Fibroblast of lung (primary cell): ENCODE results near the gene SHROOM3. TPM values are rescaled to one million over a fixed set of nuclear protein-coding genes. Genes with fewer than 3 reads are reported as not detected.
"Not testable (repeated sequence)": the region's sequence is repeated elsewhere in the genome, so short reads cannot be mapped to it uniquely, and the experiment has no call there.

Experiments
- DNase-seq, 2 donors: peaks; one replicate each; pipeline versions ENCODE4 v3.0.0 to v3.0.0-alpha.2; 2010; ENCODE audit warnings: low read depth in 2 of 2
- H2AFZ ChIP-seq: 2 replicates; pipeline ENCODE4 v1.5.1; 2012; ENCODE audit warnings: low read length, control low read depth, inconsistent platforms
- H3K27ac ChIP-seq: 2 replicates; pipeline ENCODE4 v1.5.1; 2011; ENCODE audit warnings: low read length, control low read depth; ENCODE audit not compliant: insufficient read depth
- H3K27me3 ChIP-seq: 2 replicates; pipeline ENCODE4 v1.5.1; 2011; ENCODE audit warnings: mild to moderate bottlenecking, low read length; ENCODE audit not compliant: control insufficient read depth, insufficient read depth
- H3K36me3 ChIP-seq: 2 replicates; pipeline ENCODE4 v1.5.1; 2011; ENCODE audit warnings: low read length; ENCODE audit not compliant: control insufficient read depth, insufficient read depth
- H3K4me1 ChIP-seq: 2 replicates; pipeline ENCODE4 v1.5.1; 2011; ENCODE audit warnings: low read length; ENCODE audit not compliant: control insufficient read depth, insufficient read depth; ENCODE audit errors: extremely low read depth
- H3K4me2 ChIP-seq: 2 replicates; pipeline ENCODE4 v1.5.1; 2011; ENCODE audit warnings: low read length, control low read depth; ENCODE audit not compliant: insufficient read depth; ENCODE audit errors: extremely low read depth
- H3K4me3 ChIP-seq, 4 experiments: fragments of 200-600 bp in 1 of 4; sonication (generic) in 1 of 4; replicated peaks in 1 of 4; 2 replicates each; pipeline ENCODE4 v1.5.1; 2011 to 2016; ENCODE audit warnings: low read length in 4 of 4, low read depth in 3 of 4, mild to moderate bottlenecking in 3 of 4, control low read depth in 2 of 4, inconsistent platforms in 1 of 4, mixed read lengths in 1 of 4; ENCODE audit not compliant: insufficient read depth in 1 of 4; ENCODE audit errors: control extremely low read depth in 1 of 4
- H3K79me2 ChIP-seq: 2 replicates; pipeline ENCODE4 v1.5.1; 2012; ENCODE audit warnings: mild to moderate bottlenecking, low read length, inconsistent platforms; ENCODE audit not compliant: control insufficient read depth, insufficient read depth
- H3K9ac ChIP-seq: 2 replicates; pipeline ENCODE4 v1.5.1; 2011; ENCODE audit warnings: mild to moderate bottlenecking, low read length, control low read depth; ENCODE audit not compliant: insufficient read depth
- H3K9me3 ChIP-seq: 2 replicates; pipeline ENCODE4 v1.5.1; 2012; ENCODE audit warnings: low read depth, low read length; ENCODE audit not compliant: control insufficient read depth, insufficient read depth
- H4K20me1 ChIP-seq: 2 replicates; pipeline ENCODE4 v1.5.1; 2011; ENCODE audit warnings: low read length; ENCODE audit not compliant: control insufficient read depth, insufficient read depth; ENCODE audit errors: extremely low read depth
- EZH2 ChIP-seq: IDR thresholded peaks from 2 replicates; pipeline ENCODE4 v1.5.1; 2012; ENCODE audit warnings: low read length, control low read depth, mild to moderate bottlenecking; ENCODE audit errors: missing control alignments
- polyA plus RNA-seq, 2 donors: library from polyadenylated mRNA; depleted of rRNA in 1 of 2; stranded (reverse) in 1 of 2; unstranded in 1 of 2; fragments of >200 nt; gene quantifications; 2 replicates each; pipeline ENCODE4 v1.2.1, GENCODE V29; 2011 to 2012; ENCODE audit warnings: missing spikeins in 1 of 2
- total RNA-seq: library from RNA; depleted of rRNA; stranded (reverse); fragments of >200 nt; gene quantifications from 2 replicates; pipeline ENCODE4 v1.2.1, GENCODE V29; 2014
- TF ChIP-seq, protein P1 (sequence below), 2 donors: IDR thresholded peaks in 1 of 2; conservative IDR thresholded peaks in 1 of 2; 1 replicate in 1 of 2; 2 replicates in 1 of 2; pipeline ENCODE4 v1.5.1; 2011 to 2012; ENCODE audit warnings: low read length in 2 of 2, control low read depth in 1 of 2, inconsistent platforms in 1 of 2, low read depth in 1 of 2, mild to moderate bottlenecking in 1 of 2

Gene SHROOM3
- total and polyA plus RNA-seq, 2 donors (not counting 1 experiment from before 2014, with no cell fraction given) = 9.9 to 23.9 TPM

DNA sequence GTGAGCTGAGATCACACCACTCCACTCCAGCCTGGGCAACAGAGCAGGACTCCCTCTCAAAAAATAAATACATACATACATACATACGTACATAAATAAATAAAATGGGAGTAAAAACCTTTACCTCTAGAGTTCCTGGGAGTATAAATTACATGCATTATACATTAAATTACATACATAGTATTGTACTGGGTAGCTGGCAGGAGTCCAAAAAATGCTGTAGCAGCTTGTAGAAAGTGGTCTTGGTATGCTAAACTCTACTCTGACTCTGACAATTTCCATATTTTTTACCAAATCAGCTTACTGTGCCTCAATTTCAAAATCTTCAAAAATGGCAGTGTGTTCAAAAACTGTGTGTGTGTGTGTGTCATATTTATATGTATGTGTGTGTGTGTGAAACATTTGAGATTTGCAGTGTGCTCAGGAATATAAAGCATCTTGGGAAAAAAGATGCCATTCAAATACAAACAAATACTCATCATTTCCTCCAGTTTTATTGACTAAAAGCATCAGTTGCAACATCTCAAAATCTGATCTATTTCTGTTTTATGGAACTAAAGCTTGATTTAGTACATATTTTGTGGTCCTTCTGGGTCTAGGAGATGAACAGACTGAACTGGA, 171.7 kb downstream of the SHROOM3 start:
- no peaks in the 10 kb centered on the region for H3K27me3 ChIP-seq
- no peaks in the 10 kb centered on the region for H3K9me3 ChIP-seq
- H3K27ac ChIP-seq = no peak overlapping the region
- H3K9ac ChIP-seq = no peak overlapping the region
- H3K36me3 ChIP-seq = no peaks in the 10 kb centered on the region
- no peak overlapping the region for H2AFZ ChIP-seq
- peaks cover 13% of the 10 kb centered on the region for H3K4me1 ChIP-seq
- H3K79me2 ChIP-seq = no peaks in the 10 kb centered on the region
- TF ChIP-seq EZH2 = no peak
- TF ChIP-seq, protein P1, sequence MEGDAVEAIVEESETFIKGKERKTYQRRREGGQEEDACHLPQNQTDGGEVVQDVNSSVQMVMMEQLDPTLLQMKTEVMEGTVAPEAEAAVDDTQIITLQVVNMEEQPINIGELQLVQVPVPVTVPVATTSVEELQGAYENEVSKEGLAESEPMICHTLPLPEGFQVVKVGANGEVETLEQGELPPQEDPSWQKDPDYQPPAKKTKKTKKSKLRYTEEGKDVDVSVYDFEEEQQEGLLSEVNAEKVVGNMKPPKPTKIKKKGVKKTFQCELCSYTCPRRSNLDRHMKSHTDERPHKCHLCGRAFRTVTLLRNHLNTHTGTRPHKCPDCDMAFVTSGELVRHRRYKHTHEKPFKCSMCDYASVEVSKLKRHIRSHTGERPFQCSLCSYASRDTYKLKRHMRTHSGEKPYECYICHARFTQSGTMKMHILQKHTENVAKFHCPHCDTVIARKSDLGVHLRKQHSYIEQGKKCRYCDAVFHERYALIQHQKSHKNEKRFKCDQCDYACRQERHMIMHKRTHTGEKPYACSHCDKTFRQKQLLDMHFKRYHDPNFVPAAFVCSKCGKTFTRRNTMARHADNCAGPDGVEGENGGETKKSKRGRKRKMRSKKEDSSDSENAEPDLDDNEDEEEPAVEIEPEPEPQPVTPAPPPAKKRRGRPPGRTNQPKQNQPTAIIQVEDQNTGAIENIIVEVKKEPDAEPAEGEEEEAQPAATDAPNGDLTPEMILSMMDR (conservative IDR thresholded peaks at IDR 0.05 in 1 of 2, IDR thresholded peaks at IDR 0.05 in 1 of 2; ENCODE audit: low read depth in 1 of 2, low read length in 2 of 2) = no peak
- H3K4me2 ChIP-seq = no peak overlapping the region
- no peak overlapping the region for H3K4me3 ChIP-seq
- no peak for DNase-seq
- no peaks in the 10 kb centered on the region for H4K20me1 ChIP-seq

DNA sequence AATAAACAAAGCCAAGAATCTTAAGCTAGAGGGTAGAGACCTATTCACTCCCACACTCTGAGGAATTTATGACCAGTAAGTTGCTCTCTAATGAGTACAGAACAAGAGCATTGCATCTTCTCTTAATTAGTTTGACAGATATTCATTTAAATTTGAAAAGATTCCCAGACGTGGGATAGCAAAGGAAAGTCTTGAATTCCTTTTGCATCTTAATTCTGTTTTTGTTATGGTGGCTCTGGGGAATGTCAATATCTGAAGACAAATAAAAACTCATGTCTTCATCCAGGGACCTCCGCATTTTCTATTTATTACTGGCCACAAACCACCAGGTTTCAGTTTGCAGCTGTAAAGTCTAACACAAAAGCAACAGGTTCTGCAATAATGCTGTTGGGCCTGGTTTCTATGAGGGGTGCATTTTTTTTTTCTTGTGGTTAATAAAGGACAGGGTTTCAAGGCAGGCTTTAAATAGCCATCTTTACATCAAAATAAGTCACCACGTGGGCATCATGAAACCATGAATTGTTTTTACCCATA, 172.3 kb downstream of the SHROOM3 start:
- H3K4me3 ChIP-seq = no peak overlapping the region
- no peak overlapping the region for H2AFZ ChIP-seq
- peak in 1 of 2 donors; percentile 79 for DNase-seq

DNA sequence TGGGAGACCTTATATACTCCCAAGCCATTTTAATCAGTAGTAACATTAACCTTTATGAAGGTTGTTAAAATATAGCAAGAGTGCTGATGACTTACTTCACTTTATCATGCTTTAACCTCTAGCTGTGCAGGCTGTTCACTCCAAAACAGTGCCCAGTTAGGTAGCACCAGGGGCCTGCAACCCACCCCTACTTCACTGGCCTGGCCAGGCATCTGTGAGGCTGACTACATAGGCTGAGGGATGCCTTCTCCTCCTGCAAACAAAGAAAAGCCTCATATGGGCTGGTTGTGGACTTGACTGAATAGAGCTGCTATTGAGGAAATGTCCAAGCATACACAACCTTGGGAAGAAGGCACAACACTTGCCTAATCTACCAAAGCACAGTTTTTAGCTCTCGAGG, 172.8 kb downstream of the SHROOM3 start:
- Histone ChIP-seq H2AFZ (no peak overlapping the region), H3K9me3 (no peaks in the 10 kb centered on the region), H3K36me3 (no peaks in the 10 kb centered on the region), H3K4me3 (no peak overlapping the region), H4K20me1 (no peaks in the 10 kb centered on the region), H3K4me2 (no peak overlapping the region), H3K79me2 (no peaks in the 10 kb centered on the region), H3K27me3 (no peaks in the 10 kb centered on the region), H3K9ac (no peak overlapping the region), H3K4me1 (peaks cover 13% of the 10 kb centered on the region), H3K27ac (no peak overlapping the region)
- TF ChIP-seq, protein P1 (conservative IDR thresholded peaks at IDR 0.05 in 1 of 2, IDR thresholded peaks at IDR 0.05 in 1 of 2; ENCODE audit: low read depth in 1 of 2, low read length in 2 of 2) = no peak
- no peak for TF ChIP-seq EZH2
- DNase-seq = no peak

More for the DNA sequence above, 172.3 kb downstream of the SHROOM3 start:
- H3K4me2 ChIP-seq = no peak overlapping the region
- H3K9ac ChIP-seq = no peak overlapping the region
- TF ChIP-seq EZH2 = no peak
- TF ChIP-seq, protein P1 (conservative IDR thresholded peaks at IDR 0.05 in 1 of 2, IDR thresholded peaks at IDR 0.05 in 1 of 2; ENCODE audit: low read depth in 1 of 2, low read length in 2 of 2) = no peak
- no peak overlapping the region for H3K27ac ChIP-seq
- H4K20me1 ChIP-seq = no peaks in the 10 kb centered on the region
- no peaks in the 10 kb centered on the region for H3K9me3 ChIP-seq
- peaks cover 13% of the 10 kb centered on the region for H3K4me1 ChIP-seq
- H3K79me2 ChIP-seq = no peaks in the 10 kb centered on the region
- H3K27me3 ChIP-seq = no peaks in the 10 kb centered on the region
- no peaks in the 10 kb centered on the region for H3K36me3 ChIP-seq

DNA sequence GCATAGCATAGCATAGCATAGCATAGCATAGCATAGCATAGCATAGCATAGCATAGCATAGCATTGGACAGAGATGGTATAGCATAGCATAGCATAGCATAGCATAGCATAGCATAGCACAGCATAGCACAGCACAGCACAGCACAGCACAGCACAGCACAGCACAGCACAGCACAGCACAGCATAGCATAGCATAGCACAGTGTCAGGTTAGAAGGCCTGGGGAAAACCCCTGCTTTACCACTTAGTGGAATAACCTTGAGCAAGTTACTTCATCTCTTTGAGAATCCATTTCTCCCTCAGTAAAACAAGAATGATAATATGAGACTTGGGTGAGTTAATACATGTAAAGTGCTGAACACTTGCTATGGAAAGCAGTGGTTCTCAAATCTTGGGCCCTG, 173.5 kb downstream of the SHROOM3 start:
- H3K27ac ChIP-seq = not testable (repeated sequence)
- H3K4me1 ChIP-seq = peaks cover 13% of the 10 kb centered on the region

More for the DNA sequence above, 173.5 kb downstream of the SHROOM3 start:
- DNase-seq, H4K20me1 ChIP-seq, H3K27me3 ChIP-seq, H2AFZ ChIP-seq, H3K36me3 ChIP-seq, H3K9ac ChIP-seq, H3K4me3 ChIP-seq, H3K79me2 ChIP-seq, H3K4me2 ChIP-seq, H3K9me3 ChIP-seq: not testable (repeated sequence)
